Measurements from ENCODE around the gene PRKAG2.

The PRKAG2 gene

DNA sequence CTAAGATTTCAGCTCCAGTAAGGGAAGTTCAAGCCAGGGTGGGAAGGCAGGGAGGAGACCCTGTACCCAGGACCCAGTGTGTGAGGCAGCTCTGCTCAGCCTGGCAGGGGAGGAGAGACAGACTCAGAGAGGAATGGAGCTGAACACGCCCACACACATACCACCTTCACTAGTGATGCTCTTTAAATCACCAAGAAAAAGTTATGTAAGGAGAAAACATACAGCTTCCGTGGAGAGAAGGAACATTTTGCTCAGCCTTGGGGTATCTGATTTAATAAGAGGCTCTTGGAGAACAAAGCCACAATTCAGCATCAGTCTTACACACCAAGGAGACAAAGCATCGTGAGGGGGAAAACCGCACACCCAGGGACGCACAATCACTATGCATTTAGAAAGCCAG is 62.9 kb downstream of the PRKAG2 start:
- H3K4me3 ChIP-seq (ENCODE audit: low read length) = no peak overlapping the region
- no peaks in the 10 kb centered on the region for H3K4me1 ChIP-seq (ENCODE audit: low read length)
- no peak overlapping the region for H3K9ac ChIP-seq (ENCODE audit: low read length)
- no peaks in the 10 kb centered on the region for H4K20me1 ChIP-seq (ENCODE audit: insufficient read depth, low read length)
- no peaks in the 10 kb centered on the region for H3K36me3 ChIP-seq (replicated peaks; ENCODE audit: low read depth, low read length)
- H3K79me2 ChIP-seq (ENCODE audit: low read length) = no peaks in the 10 kb centered on the region
- no peak overlapping the region for H3K4me2 ChIP-seq (ENCODE audit: low read length)
- no peak overlapping the region for H2AFZ ChIP-seq (ENCODE audit: low read depth, low read length)
- H3K27ac ChIP-seq (ENCODE audit: low read length) = no peak overlapping the region
- TF ChIP-seq, protein P1, sequence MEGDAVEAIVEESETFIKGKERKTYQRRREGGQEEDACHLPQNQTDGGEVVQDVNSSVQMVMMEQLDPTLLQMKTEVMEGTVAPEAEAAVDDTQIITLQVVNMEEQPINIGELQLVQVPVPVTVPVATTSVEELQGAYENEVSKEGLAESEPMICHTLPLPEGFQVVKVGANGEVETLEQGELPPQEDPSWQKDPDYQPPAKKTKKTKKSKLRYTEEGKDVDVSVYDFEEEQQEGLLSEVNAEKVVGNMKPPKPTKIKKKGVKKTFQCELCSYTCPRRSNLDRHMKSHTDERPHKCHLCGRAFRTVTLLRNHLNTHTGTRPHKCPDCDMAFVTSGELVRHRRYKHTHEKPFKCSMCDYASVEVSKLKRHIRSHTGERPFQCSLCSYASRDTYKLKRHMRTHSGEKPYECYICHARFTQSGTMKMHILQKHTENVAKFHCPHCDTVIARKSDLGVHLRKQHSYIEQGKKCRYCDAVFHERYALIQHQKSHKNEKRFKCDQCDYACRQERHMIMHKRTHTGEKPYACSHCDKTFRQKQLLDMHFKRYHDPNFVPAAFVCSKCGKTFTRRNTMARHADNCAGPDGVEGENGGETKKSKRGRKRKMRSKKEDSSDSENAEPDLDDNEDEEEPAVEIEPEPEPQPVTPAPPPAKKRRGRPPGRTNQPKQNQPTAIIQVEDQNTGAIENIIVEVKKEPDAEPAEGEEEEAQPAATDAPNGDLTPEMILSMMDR (IDR thresholded peaks at IDR 0.05; ENCODE audit: low read depth, low read length) = no peak
- no peak for TF ChIP-seq EZH2phosphoT487 (IDR thresholded peaks at IDR 0.05; ENCODE audit: low read depth)
- H3K27me3 ChIP-seq (ENCODE audit: low read depth, low read length) = no peaks in the 10 kb centered on the region
- H3K9me3 ChIP-seq (ENCODE audit: insufficient read depth, low read length) = no peaks in the 10 kb centered on the region

DNA sequence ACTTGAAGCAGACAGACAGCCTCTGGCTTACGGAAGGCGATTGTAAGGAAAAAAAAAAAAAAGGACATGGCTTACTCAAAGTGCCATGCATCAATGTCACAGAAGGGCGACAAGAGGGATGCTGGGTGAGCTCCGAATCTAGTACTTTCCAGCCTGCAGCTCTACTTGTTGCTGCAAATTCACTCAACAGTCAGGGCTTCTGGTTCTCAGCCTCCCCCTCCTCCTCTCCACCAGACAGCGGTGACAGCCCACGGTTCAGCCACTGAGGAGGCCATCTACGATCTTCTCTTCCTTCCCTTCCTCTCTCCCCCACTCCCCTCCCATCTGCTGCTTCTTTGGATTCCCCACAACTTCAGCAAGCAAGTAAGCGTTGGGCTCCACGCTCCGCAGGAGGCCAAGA is 63.5 kb downstream of the PRKAG2 start:
- H3K9ac ChIP-seq (ENCODE audit: low read length) = no peak overlapping the region
- no peak overlapping the region for H2AFZ ChIP-seq (ENCODE audit: low read depth, low read length)
- H3K36me3 ChIP-seq (replicated peaks; ENCODE audit: low read depth, low read length) = no peaks in the 10 kb centered on the region
- H3K79me2 ChIP-seq (ENCODE audit: low read length) = no peaks in the 10 kb centered on the region
- no peak overlapping the region for H3K4me2 ChIP-seq (ENCODE audit: low read length)
- no peaks in the 10 kb centered on the region for H4K20me1 ChIP-seq (ENCODE audit: insufficient read depth, low read length)
- H3K27ac ChIP-seq (ENCODE audit: low read length) = no peak overlapping the region
- no peaks in the 10 kb centered on the region for H3K27me3 ChIP-seq (ENCODE audit: low read depth, low read length)
- no peak overlapping the region for H3K4me3 ChIP-seq (ENCODE audit: low read length)
- H3K4me1 ChIP-seq (ENCODE audit: low read length) = no peaks in the 10 kb centered on the region
- TF ChIP-seq EZH2phosphoT487 (IDR thresholded peaks at IDR 0.05; ENCODE audit: low read depth) = no peak
- TF ChIP-seq, protein P1 (IDR thresholded peaks at IDR 0.05; ENCODE audit: low read depth, low read length) = no peak
- no peaks in the 10 kb centered on the region for H3K9me3 ChIP-seq (ENCODE audit: insufficient read depth, low read length)

DNA sequence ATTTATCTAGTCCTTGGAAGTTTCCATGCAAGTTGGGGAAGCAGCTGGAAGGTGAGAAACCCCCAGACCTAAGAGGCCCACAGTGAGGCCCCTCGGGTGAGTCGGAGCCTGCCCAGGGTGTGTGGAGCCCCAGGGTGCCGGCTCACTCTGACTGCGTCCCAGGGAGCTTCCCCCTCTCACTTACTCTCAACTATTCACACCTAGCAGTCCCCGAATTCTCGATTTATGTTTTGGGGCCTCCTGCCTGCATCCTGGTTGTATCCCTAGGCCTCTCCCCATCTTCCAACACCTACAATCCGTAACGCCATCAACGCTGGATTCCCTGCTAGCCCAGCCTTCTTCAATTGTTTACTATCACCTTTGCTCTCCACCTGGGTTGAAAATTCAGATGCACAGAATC is 63.9 kb downstream of the PRKAG2 start:
- Histone ChIP-seq H3K36me3 (replicated peaks; ENCODE audit: low read depth, low read length) (no peaks in the 10 kb centered on the region), H3K9me3 (ENCODE audit: insufficient read depth, low read length) (no peaks in the 10 kb centered on the region), H3K9ac (ENCODE audit: low read length) (no peak overlapping the region), H4K20me1 (ENCODE audit: insufficient read depth, low read length) (no peaks in the 10 kb centered on the region), H3K27me3 (ENCODE audit: low read depth, low read length) (no peaks in the 10 kb centered on the region), H3K4me3 (ENCODE audit: low read length) (no peak overlapping the region), H3K4me2 (ENCODE audit: low read length) (no peak overlapping the region), H2AFZ (ENCODE audit: low read depth, low read length) (no peak overlapping the region), H3K27ac (ENCODE audit: low read length) (no peak overlapping the region), H3K4me1 (ENCODE audit: low read length) (no peaks in the 10 kb centered on the region), H3K79me2 (ENCODE audit: low read length) (no peaks in the 10 kb centered on the region)
- TF ChIP-seq, protein P1 (IDR thresholded peaks at IDR 0.05; ENCODE audit: low read depth, low read length) = no peak
- no peak for TF ChIP-seq EZH2phosphoT487 (IDR thresholded peaks at IDR 0.05; ENCODE audit: low read depth)

DNA sequence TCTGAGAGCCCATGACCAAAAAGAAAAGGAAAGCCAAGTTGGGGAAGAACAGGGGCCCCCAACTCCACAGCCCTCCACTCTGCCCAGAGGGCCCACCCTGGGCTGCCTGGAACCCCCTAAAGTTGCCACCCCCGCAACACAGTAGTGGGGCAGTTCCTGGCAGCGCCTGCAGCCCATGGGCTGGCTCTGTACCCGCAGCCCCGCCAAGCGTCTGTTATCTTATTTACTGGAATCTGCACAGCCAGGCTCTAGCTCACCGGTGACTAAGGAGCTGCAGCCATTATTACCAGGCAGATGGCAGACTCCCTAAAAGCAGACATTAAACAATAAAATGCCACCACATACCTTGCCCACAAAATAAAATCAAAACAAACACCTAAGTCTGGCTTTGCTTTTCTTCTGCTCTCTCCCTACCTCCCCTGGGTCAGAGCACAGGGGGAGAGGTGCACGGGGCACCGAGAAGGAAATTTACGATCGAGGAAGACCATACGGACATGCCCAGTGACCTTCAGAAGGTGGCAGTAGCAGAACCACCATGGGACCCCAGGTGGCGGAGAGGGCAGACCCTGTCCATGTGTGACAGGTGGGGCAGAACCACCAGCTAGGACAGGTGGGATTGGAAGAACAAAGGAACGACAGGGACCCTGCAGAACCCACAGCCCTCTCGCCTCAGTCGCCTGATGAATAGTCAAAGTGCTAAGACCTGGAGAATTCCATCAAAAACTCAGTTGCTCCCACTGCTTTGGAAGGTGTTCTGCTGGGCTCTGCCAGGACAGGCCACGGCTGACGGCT is 66.3 kb downstream of the PRKAG2 start:
- no peak overlapping the region for H3K4me3 ChIP-seq (ENCODE audit: low read length)

More for the DNA sequence above, 66.3 kb downstream of the PRKAG2 start:
- no peak overlapping the region for H3K4me2 ChIP-seq (ENCODE audit: low read length)
- H3K36me3 ChIP-seq (replicated peaks; ENCODE audit: low read depth, low read length) = no peaks in the 10 kb centered on the region
- H3K79me2 ChIP-seq (ENCODE audit: low read length) = no peaks in the 10 kb centered on the region
- H3K27me3 ChIP-seq (ENCODE audit: low read depth, low read length) = peaks cover 13% of the 10 kb centered on the region
- H3K9ac ChIP-seq (ENCODE audit: low read length) = no peak overlapping the region
- TF ChIP-seq, protein P1 (IDR thresholded peaks at IDR 0.05; ENCODE audit: low read depth, low read length) = no peak
- no peak for TF ChIP-seq EZH2phosphoT487 (IDR thresholded peaks at IDR 0.05; ENCODE audit: low read depth)
- no peaks in the 10 kb centered on the region for H4K20me1 ChIP-seq (ENCODE audit: insufficient read depth, low read length)
- H3K4me1 ChIP-seq (ENCODE audit: low read length) = no peaks in the 10 kb centered on the region
- H3K27ac ChIP-seq (ENCODE audit: low read length) = no peak overlapping the region
- no peak overlapping the region for H2AFZ ChIP-seq (ENCODE audit: low read depth, low read length)
- H3K9me3 ChIP-seq (ENCODE audit: insufficient read depth, low read length) = no peaks in the 10 kb centered on the region
